ENCODE data around the gene F2. TPM values are rescaled to one million over a fixed set of nuclear protein-coding genes. Genes with fewer than 3 reads are reported as not detected.

The F2 gene
- total and polyA plus RNA-seq, 4 donors: 631 to 1,505 (median 1,232) TPM

DNA sequence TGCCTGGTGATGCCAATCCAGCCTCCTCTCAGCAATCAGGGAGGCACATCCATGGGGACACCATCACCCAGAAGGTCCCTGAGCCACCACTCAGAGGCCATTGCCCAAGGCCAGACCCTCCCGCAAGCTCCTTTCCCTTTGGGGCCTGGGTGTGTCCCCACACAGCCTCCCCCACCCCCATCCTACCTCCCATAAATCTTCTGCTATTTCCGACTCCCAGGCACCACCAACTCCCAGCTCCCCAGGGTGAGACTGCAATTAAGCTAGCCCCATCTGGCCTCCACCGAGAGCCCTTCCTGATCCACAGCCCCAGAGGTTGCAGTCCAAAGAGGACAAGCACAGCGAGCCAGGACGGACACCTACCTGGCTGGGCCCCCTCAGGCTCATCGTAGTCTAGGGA is 24.9 kb upstream of the F2 start:
- Histone ChIP-seq H3K9ac (ENCODE audit: low read depth in 1 of 2, low read length in 2 of 2) (no peak overlapping the region), H3K36me3 (ENCODE audit: control insufficient read depth in 4 of 4, insufficient read depth in 3 of 4, low read depth in 1 of 4, low read length in 3 of 4) (peaks cover 17 to 51% (median 24%) of the 10 kb centered on the region in 4 donors), H3K27ac (ENCODE audit: low read depth in 1 of 2, low read length in 2 of 2) (no peak overlapping the region), H3K4me1 (ENCODE audit: control insufficient read depth in 4 of 4, insufficient read depth in 4 of 4, low read length in 3 of 4) (peaks cover 8 to 32% (median 24%) of the 10 kb centered on the region in 4 donors), H3K4me3 (ENCODE audit: low read depth in 1 of 3, low read length in 3 of 3) (no peak overlapping the region), H3K9me3 (ENCODE audit: control insufficient read depth in 4 of 4, low read length in 3 of 4) (no peaks in the 10 kb centered on the region), H3K27me3 (ENCODE audit: control insufficient read depth in 4 of 4, insufficient read depth in 4 of 4, low read length in 3 of 4) (no peaks in the 10 kb centered on the region)
- WGBS: 89% methylated on average over 6 of the region's 6 CpGs
- TF ChIP-seq SP1 (IDR thresholded peaks at IDR 0.05): no peak
- TF ChIP-seq HNF4G (IDR thresholded peaks at IDR 0.05): no peak
- no peak for TF ChIP-seq FOXA1 (IDR thresholded peaks at IDR 0.05)
- TF ChIP-seq EGR1 (IDR thresholded peaks at IDR 0.05; ENCODE audit: low read depth in 2 of 2): no peak
- TF ChIP-seq, protein P1, sequence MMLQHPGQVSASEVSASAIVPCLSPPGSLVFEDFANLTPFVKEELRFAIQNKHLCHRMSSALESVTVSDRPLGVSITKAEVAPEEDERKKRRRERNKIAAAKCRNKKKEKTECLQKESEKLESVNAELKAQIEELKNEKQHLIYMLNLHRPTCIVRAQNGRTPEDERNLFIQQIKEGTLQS (IDR thresholded peaks at IDR 0.05): no peak
- no peak for TF ChIP-seq ZBTB33 (IDR thresholded peaks at IDR 0.05)
- TF ChIP-seq MAX (IDR thresholded peaks at IDR 0.05): no peak
- TF ChIP-seq REST (IDR thresholded peaks at IDR 0.05): no peak
- TF ChIP-seq YY1 (IDR thresholded peaks at IDR 0.05): no peak
- TF ChIP-seq TAF1 (conservative IDR thresholded peaks at IDR 0.05): no peak
- no peak for TF ChIP-seq CTCF (IDR thresholded peaks at IDR 0.05; ENCODE audit: low read depth, low read length, missing input control)
- no peak for DNase-seq (ENCODE audit: low spot score)

DNA sequence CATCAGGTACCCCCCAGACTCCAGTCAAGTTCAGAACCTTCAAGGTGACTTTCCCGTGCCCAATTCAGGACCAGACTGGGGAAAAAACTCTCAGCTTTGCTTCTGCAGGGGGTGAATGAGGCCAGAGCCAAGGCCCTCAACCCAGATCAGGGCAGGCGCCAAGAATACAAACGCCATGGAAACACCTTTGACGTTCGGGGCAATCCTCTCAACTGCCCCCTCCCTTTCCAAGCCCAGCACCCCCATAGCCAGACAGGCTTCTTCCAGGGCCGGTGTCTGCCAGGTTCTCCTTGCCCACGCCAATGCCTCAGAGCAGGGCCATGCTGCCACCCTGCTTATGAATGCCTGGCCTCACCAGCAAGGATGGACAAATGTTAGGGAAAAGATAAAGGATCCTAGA is 24.4 kb upstream of the F2 start:
- TF ChIP-seq CTCF (IDR thresholded peaks at IDR 0.05; ENCODE audit: low read depth, low read length, missing input control): no peak
- TF ChIP-seq FOXA1 (IDR thresholded peaks at IDR 0.05): no peak
- TF ChIP-seq MAX (IDR thresholded peaks at IDR 0.05): no peak
- TF ChIP-seq EGR1 (IDR thresholded peaks at IDR 0.05; ENCODE audit: low read depth in 2 of 2): no peak
- no peak overlapping the region for H3K4me3 ChIP-seq (ENCODE audit: low read depth in 1 of 3, low read length in 3 of 3)
- no peak overlapping the region for H3K9ac ChIP-seq (ENCODE audit: low read depth in 1 of 2, low read length in 2 of 2)
- no peak overlapping the region for H3K27ac ChIP-seq (ENCODE audit: low read depth in 1 of 2, low read length in 2 of 2)
- no peak for DNase-seq (ENCODE audit: low spot score)
- peaks cover 8 to 37% (median 25%) of the 10 kb centered on the region in 4 donors for H3K4me1 ChIP-seq (ENCODE audit: control insufficient read depth in 4 of 4, insufficient read depth in 4 of 4, low read length in 3 of 4)
- H3K9me3 ChIP-seq (ENCODE audit: control insufficient read depth in 4 of 4, low read length in 3 of 4): no peaks in the 10 kb centered on the region
- no peaks in the 10 kb centered on the region for H3K27me3 ChIP-seq (ENCODE audit: control insufficient read depth in 4 of 4, insufficient read depth in 4 of 4, low read length in 3 of 4)
- H3K36me3 ChIP-seq (ENCODE audit: control insufficient read depth in 4 of 4, insufficient read depth in 3 of 4, low read depth in 1 of 4, low read length in 3 of 4): peaks cover 17 to 47% (median 24%) of the 10 kb centered on the region in 4 donors
- WGBS: 84% methylated on average over 7 of the region's 7 CpGs

Measured in liver (tissue), 9 donors.